DND-41 (cell line): ENCODE results near the gene CYP2U1.

ENCODE experiments used
- ATAC-seq: fragments of 200-7000 bp; cut with Tn5 transposase; 3 replicates; pipeline ENCODE4 v1.9.1; 2021; ENCODE audit warnings: low read depth; ENCODE audit not compliant: insufficient read depth
- DNase-seq: peaks from one replicate; pipeline ENCODE4 v3.0.0-alpha.2; 2020
- H2AFZ ChIP-seq: 2 replicates; pipeline ENCODE4 v1.6.0; 2012; ENCODE audit warnings: low read depth, low read length
- H3K27ac ChIP-seq: 2 replicates; pipeline ENCODE4 v1.5.1; 2012; ENCODE audit warnings: low read length, inconsistent platforms
- H3K27me3 ChIP-seq: fragments of 200-600 bp; sonication (generic); 2 replicates; pipeline ENCODE4 v1.6.0; 2012; ENCODE audit warnings: low read length, mild to moderate bottlenecking, inconsistent platforms; ENCODE audit not compliant: insufficient read depth, poor library complexity
- H3K36me3 ChIP-seq: 2 replicates; pipeline ENCODE4 v1.5.1; 2012; ENCODE audit warnings: low read length, inconsistent platforms; ENCODE audit not compliant: insufficient read depth
- H3K4me1 ChIP-seq: 2 replicates; pipeline ENCODE4 v1.5.1; 2012; ENCODE audit warnings: mild to moderate bottlenecking, low read length; ENCODE audit not compliant: insufficient read depth
- H3K4me2 ChIP-seq: 2 replicates; pipeline ENCODE4 v1.6.0; 2012; ENCODE audit warnings: mild to moderate bottlenecking, moderate library complexity, low read length, inconsistent platforms; ENCODE audit not compliant: insufficient read depth
- H3K4me3 ChIP-seq, 2 experiments: fragments of 200-600 bp in 1 of 2; shearing (Covaris generic) in 1 of 2; 2 replicates each; pipeline ENCODE4 v1.5.1; 2012 to 2016; ENCODE audit warnings: inconsistent platforms in 2 of 2, low read length in 2 of 2, mild to moderate bottlenecking in 2 of 2, low read depth in 1 of 2, moderate library complexity in 1 of 2
- H3K79me2 ChIP-seq: 2 replicates; pipeline ENCODE4 v1.6.0; 2012; ENCODE audit warnings: low read length, inconsistent platforms; ENCODE audit not compliant: insufficient read depth
- H3K9ac ChIP-seq: 2 replicates; pipeline ENCODE4 v1.6.0; 2012; ENCODE audit warnings: low read depth, mild to moderate bottlenecking, inconsistent platforms, low read length, moderate library complexity
- H3K9me3 ChIP-seq: 2 replicates; pipeline ENCODE4 v1.5.1; 2012; ENCODE audit warnings: low read length, moderate library complexity, mild to moderate bottlenecking, inconsistent platforms; ENCODE audit not compliant: insufficient read depth, severe bottlenecking
- H4K20me1 ChIP-seq: 2 replicates; pipeline ENCODE4 v1.6.0; 2012; ENCODE audit warnings: low read length; ENCODE audit not compliant: insufficient read depth
- CTCF ChIP-seq: IDR thresholded peaks from 2 replicates; pipeline ENCODE4 v1.5.1; 2012; ENCODE audit warnings: borderline replicate concordance, low read length, moderate library complexity, mild to moderate bottlenecking; ENCODE audit not compliant: poor library complexity, severe bottlenecking; ENCODE audit errors: extremely low read depth
- EZH2 ChIP-seq: IDR thresholded peaks from 3 replicates; pipeline ENCODE4 v1.6.1; 2012; ENCODE audit warnings: borderline replicate concordance, low read depth, mild to moderate bottlenecking, moderate library complexity, low read length, inconsistent platforms; ENCODE audit not compliant: severe bottlenecking

The CYP2U1 gene

GRCh38 chr4:107894138-107894603, 37.2 kb upstream of the CYP2U1 start:
- H3K79me2 ChIP-seq = no peaks in the 10 kb centered on the region

GRCh38 chr4:107896158-107896645, 35.1 kb upstream of the CYP2U1 start:
- ATAC-seq (no peak), DNase-seq (no peak)
- no peak for TF ChIP-seq EZH2
- TF ChIP-seq CTCF = no peak
- Histone ChIP-seq H4K20me1 (no peaks in the 10 kb centered on the region), H3K27ac (no peak overlapping the region), H3K27me3 (peaks cover 21% of the 10 kb centered on the region), H3K4me3 (no peak overlapping the region), H2AFZ (no peak overlapping the region), H3K36me3 (no peaks in the 10 kb centered on the region), H3K4me1 (no peaks in the 10 kb centered on the region), H3K79me2 (no peaks in the 10 kb centered on the region), H3K4me2 (no peak overlapping the region), H3K9ac (no peak overlapping the region), H3K9me3 (no peaks in the 10 kb centered on the region)

More at GRCh38 chr4:107894138-107894603, 37.2 kb upstream of the CYP2U1 start:
- TF ChIP-seq CTCF (no peak), EZH2 (no peak)
- ATAC-seq (no peak), DNase-seq (no peak)
- H3K36me3 ChIP-seq = no peaks in the 10 kb centered on the region
- no peaks in the 10 kb centered on the region for H3K4me1 ChIP-seq
- H3K9me3 ChIP-seq = no peaks in the 10 kb centered on the region
- H3K4me2 ChIP-seq = no peak overlapping the region
- H3K9ac ChIP-seq = no peak overlapping the region
- H2AFZ ChIP-seq = no peak overlapping the region
- H4K20me1 ChIP-seq = no peaks in the 10 kb centered on the region
- H3K27ac ChIP-seq = no peak overlapping the region
- no peak overlapping the region for H3K4me3 ChIP-seq
- H3K27me3 ChIP-seq = peaks cover 21% of the 10 kb centered on the region

GRCh38 chr4:107896646-107897045, 34.7 kb upstream of the CYP2U1 start:
- H3K27ac ChIP-seq = no peak overlapping the region
- H3K79me2 ChIP-seq = no peaks in the 10 kb centered on the region
- H3K36me3 ChIP-seq = no peaks in the 10 kb centered on the region
- H4K20me1 ChIP-seq = no peaks in the 10 kb centered on the region
- H3K27me3 ChIP-seq = peaks cover 21% of the 10 kb centered on the region
- no peaks in the 10 kb centered on the region for H3K4me1 ChIP-seq
- DNase-seq (no peak), ATAC-seq (no peak)
- TF ChIP-seq EZH2 (no peak), CTCF (no peak)
- no peak overlapping the region for H3K4me2 ChIP-seq
- H3K9me3 ChIP-seq = no peaks in the 10 kb centered on the region
- no peak overlapping the region for H3K9ac ChIP-seq
- H3K4me3 ChIP-seq = no peak overlapping the region
- no peak overlapping the region for H2AFZ ChIP-seq

- ATAC-seq (no peak), DNase-seq (no peak)
- no peaks in the 10 kb centered on the region for H3K4me1 ChIP-seq
- H3K79me2 ChIP-seq = no peaks in the 10 kb centered on the region
- H3K27ac ChIP-seq = no peak overlapping the region
- no peak overlapping the region for H3K4me2 ChIP-seq
- TF ChIP-seq EZH2 = no peak
- TF ChIP-seq CTCF = no peak
- H3K9me3 ChIP-seq = no peaks in the 10 kb centered on the region
- H3K9ac ChIP-seq = no peak overlapping the region
- H3K36me3 ChIP-seq = no peaks in the 10 kb centered on the region
- H2AFZ ChIP-seq = no peak overlapping the region
- H3K4me3 ChIP-seq = no peak overlapping the region
- peaks cover 21% of the 10 kb centered on the region for H3K27me3 ChIP-seq
- H4K20me1 ChIP-seq = no peaks in the 10 kb centered on the region
Measured at GRCh38 chr4:107897823-107898222, 33.5 kb upstream of the CYP2U1 start.
